Islet precursor cell (in vitro differentiated cells): ENCODE results near the gene PDE4C.

ENCODE experiments used
- DNase-seq: peaks from one replicate; pipeline ENCODE4 v3.0.0-alpha.2; 2018

PDE4C gene

GRCh38 chr19:18225702-18226468 lies at the start of gene PDE4C:
Gene PDE4C, minus strand, starts transcription at chr19:18226438. Its CDS starts 23 bp downstream, at chr19:18226415.
- peak; percentile 75 for DNase-seq

GRCh38 chr19:18274781-18275356 lies 48.6 kb upstream of the PDE4C start:
- peak; percentile 84 for DNase-seq

- DNase-seq: peak; percentile 75
These were observed 48.1 kb upstream of the PDE4C start, which contains the start of gene IQCN for GRCh38 chr19:18274219-18274780. Gene IQCN, minus strand, starts transcription at chr19:18274452. Its CDS starts 4,974 bp downstream, at chr19:18269478.

GRCh38 chr19:18273561-18274218 lies 47.5 kb upstream of the PDE4C start:
- no peak for DNase-seq

GRCh38 chr19:18271433-18271841 lies 45.2 kb upstream of the PDE4C start:
- no peak for DNase-seq

GRCh38 chr19:18270326-18270725 lies 44.1 kb upstream of the PDE4C start:
- no peak for DNase-seq

- DNase-seq: no peak
These were observed 43.0 kb upstream of the PDE4C start for GRCh38 chr19:18269070-18269723.

- DNase-seq: no peak
These were observed 40.8 kb upstream of the PDE4C start for GRCh38 chr19:18266771-18267686.

GRCh38 chr19:18265582-18265981 lies 39.3 kb upstream of the PDE4C start:
- peak; percentile 43 for DNase-seq

GRCh38 chr19:18264971-18265540 lies 38.8 kb upstream of the PDE4C start:
- peak; percentile 41 for DNase-seq

- DNase-seq: no peak
These were observed 38.1 kb upstream of the PDE4C start for GRCh38 chr19:18264137-18264854.

- DNase-seq: no peak
These were observed 37.3 kb upstream of the PDE4C start for GRCh38 chr19:18263324-18264136.

- DNase-seq: no peak
These were observed 36.7 kb upstream of the PDE4C start for GRCh38 chr19:18262917-18263316.

- DNase-seq: no peak
These were observed 35.9 kb upstream of the PDE4C start for GRCh38 chr19:18262144-18262543.

GRCh38 chr19:18261474-18261873 lies 35.2 kb upstream of the PDE4C start:
- DNase-seq: no peak

- no peak for DNase-seq
These were observed 33.7 kb upstream of the PDE4C start for GRCh38 chr19:18259893-18260292.

GRCh38 chr19:18257503-18258470 lies 31.5 kb upstream of the PDE4C start:
- DNase-seq: peak; percentile 45
